K562 (cell line): ENCODE results near the gene GBX1. TPM values are rescaled to one million over a fixed set of nuclear protein-coding genes. Genes with fewer than 3 reads are reported as not detected.

Experiments
- BHLHE40 ChIP-seq: IDR thresholded peaks from 2 replicates; pipeline ENCODE4 v1.6.1; 2011; ENCODE audit warnings: low read length, improper control_type of control experiment
- CC2D1A ChIP-seq: fragments of 450-650 bp; IDR thresholded peaks from 2 replicates; pipeline ENCODE4 v1.6.1; 2017; ENCODE audit warnings: mild to moderate bottlenecking
- CXXC5 ChIP-seq: fragments of 250-450 bp; sonication (Bioruptor Pico); IDR thresholded peaks from 2 replicates; pipeline ENCODE4 v1.8.0; 2022; ENCODE audit warnings: inconsistent platforms, mild to moderate bottlenecking, moderate library complexity
- ERF ChIP-seq: fragments of 450-650 bp; formaldehyde crosslinking; IDR thresholded peaks from 2 replicates; pipeline ENCODE4 v1.4.0; 2020; ENCODE audit warnings: mild to moderate bottlenecking, mixed read lengths
- FOS ChIP-seq: IDR thresholded peaks from 3 replicates; pipeline ENCODE4 v1.6.1; 2011; ENCODE audit not compliant: insufficient read length; ENCODE audit errors: extremely low read depth
- FOXP1 ChIP-seq: sonication (generic); formaldehyde crosslinking; IDR thresholded peaks from 2 replicates; pipeline ENCODE4 v1.8.0; 2022; ENCODE audit warnings: mild to moderate bottlenecking, missing genetic modification reagents
- HDGF ChIP-seq: fragments of 450-650 bp; IDR thresholded peaks from 2 replicates; pipeline ENCODE4 v1.6.1; 2016
- NCOA6 ChIP-seq: fragments of 450-650 bp; IDR thresholded peaks from 2 replicates; pipeline ENCODE4 v1.6.1; 2017; ENCODE audit warnings: mild to moderate bottlenecking
- NCOR1 ChIP-seq: fragments of 450-650 bp; IDR thresholded peaks from 2 replicates; pipeline ENCODE4 v1.6.1; 2016; ENCODE audit warnings: mild to moderate bottlenecking, moderate library complexity
- POLR2AphosphoS5 ChIP-seq: IDR thresholded peaks from 2 replicates; pipeline ENCODE4 v1.6.1; 2011; ENCODE audit warnings: mild to moderate bottlenecking, low read depth, low read length, moderate library complexity; ENCODE audit not compliant: control insufficient read depth, insufficient read depth
- POLR2G ChIP-seq: fragments of 200-400 bp; formaldehyde crosslinking; IDR thresholded peaks from 2 replicates; pipeline ENCODE4 v1.6.1; 2017; ENCODE audit warnings: low read depth, mild to moderate bottlenecking, antibody characterized with exemption, low read length, moderate library complexity
- SRSF1 ChIP-seq: fragments of 200-400 bp; formaldehyde crosslinking; IDR thresholded peaks from 2 replicates; pipeline ENCODE4 v1.6.1; 2017; ENCODE audit warnings: mild to moderate bottlenecking, low read depth, low read length, moderate library complexity
- VEZF1 ChIP-seq: fragments of 200-800 bp; sonication (Bioruptor generic); IDR thresholded peaks from 2 replicates; pipeline ENCODE4 v1.6.1; 2017; ENCODE audit warnings: missing genetic modification characterization, missing compliant biosample characterization
- ZNF41 ChIP-seq: fragments of 250-450 bp; sonication (Bioruptor Pico); conservative IDR thresholded peaks from 2 replicates; pipeline ENCODE4 v1.4.0; 2020; ENCODE audit warnings: mild to moderate bottlenecking
- polyA plus RNA-seq, 8 experiments: library from polyadenylated mRNA; depleted of rRNA in 4 of 8; stranded (reverse) in 5 of 8; unstranded in 3 of 8; fragments of >200 nt; fragmentation: Nextera tagmentation in 2 of 8; fragmentation: Illumina TruSeq in 1 of 8; extraction: Ambion mirVana in 2 of 8; extraction: Trizol in 1 of 8; gene quantifications; 2 replicates each; pipeline versions ENCODE4 v1.2.1 to v1.2.3, GENCODE V29; 2011 to 2014; ENCODE audit warnings: inconsistent platforms in 1 of 8, missing spikeins in 1 of 8
- total RNA-seq, 7 experiments: library from RNA; depleted of rRNA in 6 of 7; stranded (reverse); fragments of >200 nt in 6 of 7; fragmentation: Illumina TruSeq in 2 of 7; extraction: Trizol in 2 of 7; gene quantifications; 2 replicates each; pipeline versions ENCODE4 v1.2.1 to v1.2.3, GENCODE V29; 2011 to 2021; ENCODE audit warnings: low replicate concordance in 1 of 7
- TF ChIP-seq, protein P1 (sequence below): fragments of 450-650 bp; IDR thresholded peaks from 2 replicates; pipeline ENCODE4 v1.6.1; 2016; ENCODE audit warnings: low read depth
- TF ChIP-seq, protein P2 (sequence below): fragments of 450-650 bp; formaldehyde crosslinking; IDR thresholded peaks from 2 replicates; pipeline ENCODE4 v1.4.0; 2020; ENCODE audit warnings: mild to moderate bottlenecking, moderate library complexity

GBX1 gene
- total and polyA plus RNA-seq, 9 of the 15 experiments (the other 6 are each of a cell fraction or from before 2014, with no cell fraction given), result not detected

GRCh38 chr7:151110941-151111645, 56.4 kb downstream of the GBX1 start (continued):
- TF ChIP-seq SRSF1, result no peak
- TF ChIP-seq FOS, result no peak
- TF ChIP-seq, protein P1, sequence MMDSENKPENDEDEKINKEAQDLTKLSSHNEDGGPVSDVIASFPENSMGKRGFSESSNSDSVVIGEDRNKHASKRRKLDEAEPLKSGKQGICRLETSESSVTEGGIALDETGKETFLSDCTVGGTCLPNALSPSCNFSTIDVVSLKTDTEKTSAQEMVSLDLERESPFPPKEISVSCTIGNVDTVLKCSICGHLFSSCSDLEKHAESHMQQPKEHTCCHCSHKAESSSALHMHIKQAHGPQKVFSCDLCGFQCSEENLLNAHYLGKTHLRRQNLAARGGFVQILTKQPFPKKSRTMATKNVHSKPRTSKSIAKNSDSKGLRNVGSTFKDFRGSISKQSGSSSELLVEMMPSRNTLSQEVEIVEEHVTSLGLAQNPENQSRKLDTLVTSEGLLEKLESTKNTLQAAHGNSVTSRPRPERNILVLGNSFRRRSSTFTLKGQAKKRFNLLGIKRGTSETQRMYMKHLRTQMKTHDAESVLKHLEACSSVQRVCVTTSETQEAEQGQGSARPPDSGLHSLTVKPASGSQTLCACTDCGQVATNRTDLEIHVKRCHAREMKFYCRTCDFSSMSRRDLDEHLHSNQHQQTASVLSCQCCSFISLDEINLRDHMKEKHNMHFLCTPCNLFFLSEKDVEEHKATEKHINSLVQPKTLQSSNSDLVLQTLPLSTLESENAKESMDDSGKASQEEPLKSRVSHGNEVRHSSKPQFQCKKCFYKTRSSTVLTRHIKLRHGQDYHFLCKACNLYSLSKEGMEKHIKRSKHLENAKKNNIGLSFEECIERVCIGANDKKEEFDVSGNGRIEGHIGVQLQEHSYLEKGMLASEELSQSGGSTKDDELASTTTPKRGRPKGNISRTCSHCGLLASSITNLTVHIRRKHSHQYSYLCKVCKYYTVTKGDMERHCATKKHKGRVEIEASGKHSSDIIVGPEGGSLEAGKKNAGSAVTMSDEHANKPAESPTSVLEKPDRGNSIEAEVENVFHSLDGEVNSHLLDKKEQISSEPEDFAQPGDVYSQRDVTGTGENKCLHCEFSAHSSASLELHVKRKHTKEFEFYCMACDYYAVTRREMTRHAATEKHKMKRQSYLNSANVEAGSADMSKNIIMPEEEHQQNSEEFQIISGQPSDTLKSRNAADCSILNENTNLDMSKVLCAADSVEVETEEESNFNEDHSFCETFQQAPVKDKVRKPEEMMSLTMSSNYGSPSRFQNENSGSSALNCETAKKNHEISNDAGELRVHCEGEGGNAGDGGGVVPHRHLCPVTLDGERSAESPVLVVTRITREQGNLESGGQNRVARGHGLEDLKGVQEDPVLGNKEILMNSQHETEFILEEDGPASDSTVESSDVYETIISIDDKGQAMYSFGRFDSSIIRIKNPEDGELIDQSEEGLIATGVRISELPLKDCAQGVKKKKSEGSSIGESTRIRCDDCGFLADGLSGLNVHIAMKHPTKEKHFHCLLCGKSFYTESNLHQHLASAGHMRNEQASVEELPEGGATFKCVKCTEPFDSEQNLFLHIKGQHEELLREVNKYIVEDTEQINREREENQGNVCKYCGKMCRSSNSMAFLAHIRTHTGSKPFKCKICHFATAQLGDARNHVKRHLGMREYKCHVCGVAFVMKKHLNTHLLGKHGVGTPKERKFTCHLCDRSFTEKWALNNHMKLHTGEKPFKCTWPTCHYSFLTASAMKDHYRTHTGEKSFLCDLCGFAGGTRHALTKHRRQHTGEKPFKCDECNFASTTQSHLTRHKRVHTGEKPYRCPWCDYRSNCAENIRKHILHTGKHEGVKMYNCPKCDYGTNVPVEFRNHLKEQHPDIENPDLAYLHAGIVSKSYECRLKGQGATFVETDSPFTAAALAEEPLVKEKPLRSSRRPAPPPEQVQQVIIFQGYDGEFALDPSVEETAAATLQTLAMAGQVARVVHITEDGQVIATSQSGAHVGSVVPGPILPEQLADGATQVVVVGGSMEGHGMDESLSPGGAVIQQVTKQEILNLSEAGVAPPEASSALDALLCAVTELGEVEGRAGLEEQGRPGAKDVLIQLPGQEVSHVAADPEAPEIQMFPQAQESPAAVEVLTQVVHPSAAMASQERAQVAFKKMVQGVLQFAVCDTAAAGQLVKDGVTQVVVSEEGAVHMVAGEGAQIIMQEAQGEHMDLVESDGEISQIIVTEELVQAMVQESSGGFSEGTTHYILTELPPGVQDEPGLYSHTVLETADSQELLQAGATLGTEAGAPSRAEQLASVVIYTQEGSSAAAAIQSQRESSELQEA, result no peak
- TF ChIP-seq ERF, result 0 out of 2 replicates have a peak, but pooled peaks have one; percentile 35
- TF ChIP-seq FOXP1 (CRISPR knock-in tag), result no peak
- no peak for TF ChIP-seq NCOR1
- no peak for TF ChIP-seq ZNF41 (CRISPR knock-in tag)
- no peak for TF ChIP-seq CXXC5 (CRISPR knock-in tag)
- TF ChIP-seq VEZF1 (CRISPR knock-in tag), result peak; percentile 52
- peak; percentile 75; the same call in 1 of the 2 replicates for TF ChIP-seq CC2D1A
- TF ChIP-seq, protein P2, sequence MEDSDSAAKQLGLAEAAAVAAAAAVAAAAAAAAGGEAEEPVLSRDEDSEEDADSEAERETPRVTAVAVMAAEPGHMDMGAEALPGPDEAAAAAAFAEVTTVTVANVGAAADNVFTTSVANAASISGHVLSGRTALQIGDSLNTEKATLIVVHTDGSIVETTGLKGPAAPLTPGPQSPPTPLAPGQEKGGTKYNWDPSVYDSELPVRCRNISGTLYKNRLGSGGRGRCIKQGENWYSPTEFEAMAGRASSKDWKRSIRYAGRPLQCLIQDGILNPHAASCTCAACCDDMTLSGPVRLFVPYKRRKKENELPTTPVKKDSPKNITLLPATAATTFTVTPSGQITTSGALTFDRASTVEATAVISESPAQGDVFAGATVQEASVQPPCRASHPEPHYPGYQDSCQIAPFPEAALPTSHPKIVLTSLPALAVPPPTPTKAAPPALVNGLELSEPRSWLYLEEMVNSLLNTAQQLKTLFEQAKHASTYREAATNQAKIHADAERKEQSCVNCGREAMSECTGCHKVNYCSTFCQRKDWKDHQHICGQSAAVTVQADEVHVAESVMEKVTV (CRISPR knock-in tag), result peak; percentile 87
- no peak for TF ChIP-seq NCOA6
- TF ChIP-seq BHLHE40, result peak; percentile 48
- TF ChIP-seq POLR2AphosphoS5, result no peak
- peak; percentile 64 for TF ChIP-seq POLR2G
- TF ChIP-seq HDGF, result peak; percentile 87; the same call in 1 of the 2 replicates
